ENCODE results near the gene MRPS27. TPM values are rescaled to one million over a fixed set of nuclear protein-coding genes. Genes with fewer than 3 reads are reported as not detected.
A peak's percentile ranks its signal among the peaks of the same experiment; 100 is the strongest.

Gene MRPS27
- total RNA-seq, 1 experiment from 2014 or later, result 61.2 TPM

GRCh38 chr5:72307573-72307967 is 12.5 kb downstream of the MRPS27 start:
- TF ChIP-seq CTCF (IDR thresholded peaks at IDR 0.05; ENCODE audit: unreplicated experiment), result no peak
- no TSS peak for BruUV-seq (replicated peaks)
- H3K9me3 Mint-ChIP-seq (ENCODE audit: low read depth, unreplicated experiment), result no peaks in the 10 kb centered on the region
- H3K27me3 Mint-ChIP-seq (ENCODE audit: unreplicated experiment), result no peaks in the 10 kb centered on the region
- H3K27ac Mint-ChIP-seq (ENCODE audit: unreplicated experiment), result peak overlapping the region; percentile 98
- intact Hi-C loops (cut with micrococcal nuclease; ENCODE audit: unreplicated experiment), result loop anchor here (10.0 kb wide), 1 partner anchor 173 kb away; no protein-coding TSS in a partner anchor
- peaks cover 16% of the 10 kb centered on the region for H3K4me1 Mint-ChIP-seq (ENCODE audit: low read depth, unreplicated experiment)
- H3K36me3 Mint-ChIP-seq (ENCODE audit: insufficient read depth, unreplicated experiment), result peaks cover 42% of the 10 kb centered on the region
- no peak for DNase-seq
- H3K4me3 Mint-ChIP-seq (ENCODE audit: low read depth, unreplicated experiment), result peak overlapping the region; percentile 79
- CTCF ChIA-PET, result interaction anchor here (0.7 to 2.0 kb wide), 7 partner anchors 9 to 570 kb away, joined by 3 to 12 read pairs (median 6); partner anchors contain the start of genes MRPS27 and PTCD2

- intact Hi-C loops (cut with micrococcal nuclease; ENCODE audit: unreplicated experiment), result loop anchor here (10.0 kb wide), 1 partner anchor 171 kb away; no protein-coding TSS in a partner anchor
- BruUV-seq (replicated peaks), result no TSS peak
- Mint-ChIP-seq H3K4me1 (ENCODE audit: low read depth, unreplicated experiment) (peaks cover 17% of the 10 kb centered on the region), H3K36me3 (ENCODE audit: insufficient read depth, unreplicated experiment) (peaks cover 36% of the 10 kb centered on the region), H3K4me3 (ENCODE audit: low read depth, unreplicated experiment) (no peak overlapping the region), H3K27me3 (ENCODE audit: unreplicated experiment) (no peaks in the 10 kb centered on the region), H3K9me3 (ENCODE audit: low read depth, unreplicated experiment) (no peaks in the 10 kb centered on the region), H3K27ac (ENCODE audit: unreplicated experiment) (peak overlapping the region; percentile 47)
- TF ChIP-seq CTCF (IDR thresholded peaks at IDR 0.05; ENCODE audit: unreplicated experiment), result no peak
- CTCF ChIA-PET, result interaction anchor here (1.1 kb wide), 1 partner anchor 20 kb away, joined by 5 read pairs; no protein-coding TSS in a partner anchor
- DNase-seq, result no peak
These were observed 14.6 kb downstream of the MRPS27 start for GRCh38 chr5:72305194-72306142.

GRCh38 chr5:72302171-72302570 is 17.9 kb downstream of the MRPS27 start:
- Mint-ChIP-seq H3K27ac (ENCODE audit: unreplicated experiment) (no peak overlapping the region), H3K27me3 (ENCODE audit: unreplicated experiment) (no peaks in the 10 kb centered on the region), H3K9me3 (ENCODE audit: low read depth, unreplicated experiment) (no peaks in the 10 kb centered on the region), H3K4me3 (ENCODE audit: low read depth, unreplicated experiment) (no peak overlapping the region), H3K4me1 (ENCODE audit: low read depth, unreplicated experiment) (peaks cover 17% of the 10 kb centered on the region), H3K36me3 (ENCODE audit: insufficient read depth, unreplicated experiment) (peaks cover 6% of the 10 kb centered on the region)
- BruUV-seq (replicated peaks), result no TSS peak
- DNase-seq, result no peak
- CTCF ChIA-PET, result no interaction called here
- TF ChIP-seq CTCF (IDR thresholded peaks at IDR 0.05; ENCODE audit: unreplicated experiment), result no peak
- intact Hi-C loops (cut with micrococcal nuclease; ENCODE audit: unreplicated experiment), result loop anchor here (10.0 kb wide), 1 partner anchor 167 kb away; no protein-coding TSS in a partner anchor

DNA sequence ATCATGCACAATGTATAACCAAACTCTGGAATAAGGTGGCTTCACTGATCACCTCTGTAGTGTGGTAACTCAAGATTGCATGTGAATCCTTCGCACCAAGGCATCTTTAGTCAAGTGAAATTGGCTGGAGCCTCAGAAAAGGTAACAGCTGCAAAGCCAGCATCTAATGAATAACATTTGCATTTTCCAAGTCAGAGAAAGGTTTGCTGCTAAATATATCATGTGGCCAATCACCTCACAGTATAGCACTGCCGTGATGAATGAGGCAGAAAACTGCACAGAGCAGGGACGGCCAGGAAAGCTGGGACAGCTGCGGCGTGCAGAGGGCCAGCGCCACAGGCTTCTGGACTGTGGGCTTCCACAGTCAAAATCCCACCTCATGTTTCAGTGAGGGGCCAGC is 18.5 kb downstream of the MRPS27 start:
- H3K4me1 Mint-ChIP-seq (ENCODE audit: low read depth, unreplicated experiment), result peaks cover 17% of the 10 kb centered on the region
- DNase-seq, result no peak
- TF ChIP-seq CTCF (IDR thresholded peaks at IDR 0.05; ENCODE audit: unreplicated experiment), result no peak
- no peak overlapping the region for H3K27ac Mint-ChIP-seq (ENCODE audit: unreplicated experiment)
- CTCF ChIA-PET, result no interaction called here
- no peaks in the 10 kb centered on the region for H3K9me3 Mint-ChIP-seq (ENCODE audit: low read depth, unreplicated experiment)
- H3K4me3 Mint-ChIP-seq (ENCODE audit: low read depth, unreplicated experiment), result no peak overlapping the region
- BruUV-seq (replicated peaks), result no TSS peak
- H3K27me3 Mint-ChIP-seq (ENCODE audit: unreplicated experiment), result no peaks in the 10 kb centered on the region
- peaks cover under 1% of the 10 kb centered on the region for H3K36me3 Mint-ChIP-seq (ENCODE audit: insufficient read depth, unreplicated experiment)
- intact Hi-C loops (cut with micrococcal nuclease; ENCODE audit: unreplicated experiment), result loop anchor here (10.0 kb wide), 1 partner anchor 167 kb away; no protein-coding TSS in a partner anchor

All from Calu3 (cell line).